HG03025 (cell line): ENCODE measurements around the gene TMEM259.
"Not testable (repeated sequence)": the region's sequence is repeated elsewhere in the genome, so short reads cannot be mapped to it uniquely, and the experiment has no call there.

Source experiments
- ATAC-seq: cut with Tn5 transposase; IDR thresholded peaks from one replicate; pipeline ENCODE4 v1.9.1; 2021; ENCODE audit warnings: mild to moderate bottlenecking, moderate library complexity; ENCODE audit not compliant: unreplicated experiment, low FRiP score

The TMEM259 gene

GRCh38 chr19:1040476-1041271 lies 19.8 kb upstream of the TMEM259 start:
- peak; percentile 33 for ATAC-seq

GRCh38 chr19:1039646-1040475 lies 18.9 kb upstream of the TMEM259 start, which contains the start of gene ABCA7:
Gene ABCA7, plus strand, starts transcription at chr19:1040107. Its CDS starts 1,255 bp downstream, at chr19:1041362.
- ATAC-seq = peak; percentile 61

- ATAC-seq = no peak
These were observed 18.2 kb upstream of the TMEM259 start for GRCh38 chr19:1038978-1039645.

GRCh38 chr19:1037621-1038064 lies 16.7 kb upstream of the TMEM259 start:
- ATAC-seq = no peak

- ATAC-seq = no peak
These were observed 15.2 kb upstream of the TMEM259 start for GRCh38 chr19:1035998-1036621.

GRCh38 chr19:1032264-1032867 lies 11.4 kb upstream of the TMEM259 start:
- ATAC-seq = no peak

- no peak for ATAC-seq
These were observed 7.4 kb upstream of the TMEM259 start for GRCh38 chr19:1028062-1028926.

- ATAC-seq = no peak
These were observed 6.7 kb upstream of the TMEM259 start for GRCh38 chr19:1027650-1028061.

GRCh38 chr19:1026783-1027649 lies 6.1 kb upstream of the TMEM259 start:
- ATAC-seq = no peak

GRCh38 chr19:1025960-1026782 lies 5.2 kb upstream of the TMEM259 start, which contains the start of gene CNN2:
Gene CNN2, plus strand, starts transcription at chr19:1026608. Its CDS starts 54 bp downstream, at chr19:1026662.
- no peak for ATAC-seq

GRCh38 chr19:1025080-1025479 lies 4.2 kb upstream of the TMEM259 start:
- not testable (repeated sequence) for ATAC-seq

- ATAC-seq = not testable (repeated sequence)
These were observed 2.9 kb upstream of the TMEM259 start for GRCh38 chr19:1023883-1024188.

GRCh38 chr19:1019980-1020867 lies 699 bp downstream of the TMEM259 start:
- no peak for ATAC-seq

- ATAC-seq = no peak
These were observed 1.3 kb downstream of the TMEM259 start for GRCh38 chr19:1019616-1019961.

- no peak for ATAC-seq
These were observed 1.8 kb downstream of the TMEM259 start for GRCh38 chr19:1018932-1019615.

- no peak for ATAC-seq
These were observed 2.5 kb downstream of the TMEM259 start for GRCh38 chr19:1018393-1018792.
